T-helper 9 cell (primary cell): Measurements from ENCODE around the gene SPOCK1.

Experiments
- DNase-seq: peaks from one replicate; pipeline ENCODE4 v3.0.0-alpha.2; 2020

Gene SPOCK1

DNA sequence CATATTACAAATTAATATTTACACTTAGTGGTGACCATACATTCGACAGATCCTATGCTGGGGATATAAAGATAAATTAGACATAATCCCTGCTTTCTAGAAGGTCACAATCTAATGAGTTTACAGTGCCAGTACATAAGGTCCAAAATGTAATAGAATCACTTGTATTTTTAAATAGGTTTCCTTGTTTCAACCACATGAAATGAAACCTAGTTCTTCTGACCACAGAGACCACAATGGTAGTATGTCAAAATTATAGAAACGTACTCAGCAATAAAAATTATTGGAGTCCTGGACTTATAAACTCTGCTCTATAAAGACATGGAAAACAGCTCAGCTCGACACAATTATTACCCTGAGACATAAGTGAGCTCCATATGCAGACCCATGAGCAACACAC lies 444.3 kb downstream of the SPOCK1 start:
- no peak for DNase-seq

GRCh38 chr5:137054335-137054734 lies 444.8 kb downstream of the SPOCK1 start:
- no peak for DNase-seq

DNA sequence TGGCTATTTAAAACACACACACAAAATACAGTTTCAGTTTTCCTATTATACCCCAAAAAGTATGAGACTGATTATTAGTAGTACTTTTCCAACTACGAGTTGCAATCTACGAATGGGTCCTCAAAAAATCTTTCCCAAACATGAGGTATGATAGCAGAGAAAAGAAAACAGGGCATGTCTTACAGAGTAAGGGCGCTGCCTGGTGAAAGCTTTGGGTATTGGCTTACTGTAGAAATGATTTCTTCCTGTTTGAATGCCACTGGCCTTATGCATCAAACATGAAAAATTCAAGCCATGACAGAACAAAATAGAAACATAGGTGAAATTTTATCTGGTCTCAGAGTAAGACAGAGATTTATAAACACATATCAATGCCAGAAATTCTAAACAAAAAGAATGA lies 448.0 kb downstream of the SPOCK1 start:
- DNase-seq: no peak

GRCh38 chr5:137040641-137041340 lies 458.3 kb downstream of the SPOCK1 start:
- DNase-seq: no peak

GRCh38 chr5:137040024-137040423 lies 459.1 kb downstream of the SPOCK1 start:
- DNase-seq: no peak

DNA sequence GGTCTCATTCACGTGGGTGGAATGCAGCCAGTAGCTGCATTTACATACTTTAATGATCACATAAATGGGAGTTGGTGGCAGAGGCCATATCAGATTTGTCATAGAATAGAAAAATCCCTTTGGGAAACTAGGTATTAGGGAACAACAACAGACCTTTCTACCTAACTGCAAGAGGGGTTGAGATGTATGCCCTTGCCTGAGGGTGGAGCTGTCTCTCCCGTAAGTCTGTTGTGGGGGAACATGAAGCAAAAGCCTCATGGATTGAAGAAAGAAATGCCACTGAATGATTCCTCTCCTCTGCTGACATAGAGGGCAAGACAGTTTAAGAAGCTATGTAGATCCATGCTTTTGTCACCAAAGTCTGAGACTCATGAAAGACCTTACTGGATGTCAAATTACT lies 461.3 kb downstream of the SPOCK1 start:
- no peak for DNase-seq

- no peak for DNase-seq
Observed at GRCh38 chr5:137036640-137037039, 462.5 kb downstream of the SPOCK1 start.

DNA sequence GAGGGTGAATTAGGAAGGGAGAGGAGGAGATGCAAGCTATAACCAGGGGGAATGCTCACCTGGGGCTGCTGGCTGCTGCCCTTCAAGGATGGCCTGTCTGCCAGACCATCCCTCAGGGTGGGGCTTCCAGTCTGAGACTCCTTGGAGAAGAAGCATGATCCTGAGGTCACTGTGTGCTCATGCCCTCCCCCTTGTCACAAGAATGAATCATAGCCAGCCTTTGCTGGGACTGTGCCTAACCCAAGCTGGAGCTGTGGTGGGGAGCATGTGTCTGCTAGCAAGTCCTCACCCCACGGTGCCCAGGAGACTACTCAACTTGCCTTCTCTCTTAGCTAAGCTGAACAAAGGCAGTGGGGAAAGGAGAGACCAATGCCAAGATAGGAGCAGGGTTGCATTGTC lies 463.6 kb downstream of the SPOCK1 start:
- no peak for DNase-seq

- no peak for DNase-seq
Observed at GRCh38 chr5:137034764-137035479, 464.2 kb downstream of the SPOCK1 start.

DNA sequence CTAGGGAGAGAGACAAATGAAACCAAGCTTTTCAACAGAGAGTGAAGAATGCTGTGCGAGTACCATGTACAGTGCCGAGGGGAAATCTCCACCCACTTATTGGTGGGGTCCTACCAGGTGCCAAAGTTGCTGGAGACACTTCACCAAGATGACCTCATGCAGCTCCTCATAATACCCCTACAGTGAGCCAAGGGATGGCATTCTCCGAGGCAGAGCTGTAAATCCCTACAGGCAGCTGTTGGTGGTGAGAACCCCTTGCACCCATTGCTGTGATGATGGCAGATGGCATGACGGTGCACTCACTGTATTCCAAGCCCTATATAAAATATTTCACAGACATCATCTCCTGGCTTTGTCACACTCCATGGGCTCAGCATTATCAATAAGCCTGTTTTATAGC lies 464.9 kb downstream of the SPOCK1 start:
- no peak for DNase-seq

DNA sequence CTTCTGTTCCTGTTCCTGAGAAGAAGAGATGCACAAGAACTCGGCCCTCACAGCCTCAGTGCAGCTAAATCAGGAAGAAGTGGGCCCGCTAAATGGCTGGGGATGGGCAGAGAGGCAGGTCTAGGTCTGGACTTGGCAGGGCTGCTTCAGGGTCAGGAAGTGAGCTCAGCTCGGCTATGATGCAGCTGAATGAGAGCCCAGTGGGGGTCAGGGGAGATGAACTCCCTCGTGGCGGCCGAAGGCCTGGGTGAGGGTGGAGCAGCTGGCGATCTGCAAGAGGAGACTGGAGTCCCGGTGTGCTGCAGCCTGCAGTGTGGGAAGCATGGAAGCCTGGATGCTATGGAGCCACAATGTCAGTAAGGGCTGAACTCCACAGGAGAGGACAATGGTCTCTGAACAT lies 466.2 kb downstream of the SPOCK1 start:
- no peak for DNase-seq

DNA sequence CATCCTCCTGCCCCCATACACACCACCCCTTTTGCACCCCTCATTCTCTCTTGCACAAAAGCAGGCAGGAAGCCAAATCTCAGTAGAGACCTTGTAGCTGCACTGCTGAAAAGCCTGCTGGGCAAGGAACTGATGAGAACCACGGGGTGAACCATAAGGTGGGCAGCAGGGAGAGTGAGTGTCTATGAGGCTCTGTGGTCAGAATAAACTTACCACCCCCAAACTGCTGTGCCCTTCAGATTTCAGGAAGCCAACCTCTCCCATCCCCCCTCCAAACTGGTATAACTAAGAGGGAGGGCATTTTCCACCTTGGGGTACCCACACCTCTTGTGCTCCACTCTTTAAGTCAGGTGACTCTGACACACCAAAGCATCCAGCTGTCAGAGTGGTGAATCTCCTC lies 471.4 kb downstream of the SPOCK1 start:
- no peak for DNase-seq

DNA sequence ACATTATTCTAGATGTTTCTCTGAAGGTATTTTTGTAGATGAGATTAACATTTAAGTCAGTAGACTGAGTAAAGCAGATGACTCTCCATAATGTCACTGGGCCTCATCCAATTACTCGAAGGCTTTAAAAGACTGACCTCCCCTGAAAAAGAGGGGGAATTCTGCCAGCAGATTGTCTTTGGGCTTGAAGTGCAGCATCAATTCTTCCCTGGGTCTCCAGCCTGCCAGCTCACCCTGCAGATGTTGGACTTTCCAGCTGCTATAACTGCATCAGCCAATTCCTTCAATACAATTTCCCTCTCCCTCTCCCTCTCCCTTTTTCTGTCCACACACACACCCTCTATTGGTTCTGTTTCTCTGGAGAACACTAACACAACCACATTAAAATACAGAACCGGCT lies 472.8 kb downstream of the SPOCK1 start:
- DNase-seq: no peak

DNA sequence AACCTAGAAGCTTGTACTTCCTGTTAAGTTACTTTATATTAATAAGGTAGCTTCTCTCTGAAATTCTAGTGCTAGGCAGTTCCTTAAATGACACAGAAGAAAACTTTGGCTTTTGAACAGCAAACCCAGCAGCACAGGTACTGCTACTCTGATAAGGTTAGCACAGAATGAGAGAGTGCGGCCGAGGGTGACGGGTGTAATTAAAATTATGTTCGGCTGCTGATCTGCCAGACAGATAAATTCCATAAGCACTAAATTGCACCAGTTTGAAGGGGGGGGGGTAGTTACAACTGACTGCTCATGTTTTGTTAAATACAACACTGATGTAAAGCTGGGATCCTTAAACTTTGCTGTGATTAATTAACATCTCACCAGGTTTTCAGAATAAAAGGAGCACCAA lies 475.1 kb downstream of the SPOCK1 start:
- no peak for DNase-seq

DNA sequence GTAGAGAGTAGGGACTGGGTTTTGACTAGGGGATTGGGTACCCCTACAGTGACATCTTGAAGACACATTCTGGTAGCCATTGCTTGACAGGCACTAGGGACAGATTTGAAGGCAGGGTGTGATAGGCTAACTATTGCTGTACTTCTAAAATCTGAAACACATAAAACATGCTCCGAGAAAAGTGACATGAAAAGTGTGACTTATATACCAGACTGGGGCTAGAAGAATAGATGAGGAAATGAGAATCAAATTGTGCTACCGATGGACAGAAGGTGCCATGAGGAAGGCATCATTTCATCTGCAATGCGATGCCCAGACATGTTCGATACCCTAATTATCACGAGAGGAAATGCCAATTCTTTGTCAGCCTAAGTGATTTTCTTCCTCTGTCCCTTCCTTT lies 475.8 kb downstream of the SPOCK1 start:
- no peak for DNase-seq

DNA sequence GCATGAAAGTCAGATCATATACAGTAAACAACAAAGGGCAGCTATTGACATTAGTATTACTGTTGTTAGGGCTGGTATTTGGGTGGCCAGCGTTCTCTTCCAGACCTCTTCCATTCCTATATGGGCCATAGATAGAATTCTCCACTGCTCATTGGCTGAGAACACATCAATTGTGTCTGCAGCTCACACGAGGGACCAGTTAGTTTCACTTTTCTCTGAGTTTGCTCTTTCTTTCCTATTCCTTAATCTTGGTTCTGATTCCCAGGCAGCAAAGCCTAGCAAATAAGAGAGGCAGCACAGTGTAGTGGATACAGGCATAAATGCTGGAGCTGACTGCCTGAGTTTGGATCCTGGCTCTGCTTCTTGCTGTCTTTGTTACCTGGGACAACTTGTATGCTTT lies 476.4 kb downstream of the SPOCK1 start:
- DNase-seq: no peak

- no peak for DNase-seq
Observed at GRCh38 chr5:137022043-137022442, 477.1 kb downstream of the SPOCK1 start.

DNA sequence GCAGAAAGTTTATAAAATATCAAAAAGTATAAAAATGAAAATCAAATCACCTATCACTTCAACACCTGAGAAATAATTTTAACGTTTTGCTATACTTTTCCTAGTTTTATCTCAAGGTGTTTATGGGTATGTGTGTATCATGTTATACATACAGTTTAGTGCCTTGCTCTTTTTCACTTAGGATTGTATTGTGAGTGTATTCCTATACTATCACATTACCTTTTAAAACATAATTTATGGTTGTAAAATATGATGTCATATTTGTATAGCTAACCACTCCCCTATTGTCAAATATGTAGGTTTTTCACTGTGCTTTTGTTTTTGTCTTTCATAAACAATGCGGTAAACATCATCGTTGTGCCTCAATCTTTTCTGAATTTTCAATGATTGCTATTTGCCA lies 479.9 kb downstream of the SPOCK1 start:
- no peak for DNase-seq

GRCh38 chr5:137016783-137017324 lies 482.3 kb downstream of the SPOCK1 start:
- no peak for DNase-seq

DNA sequence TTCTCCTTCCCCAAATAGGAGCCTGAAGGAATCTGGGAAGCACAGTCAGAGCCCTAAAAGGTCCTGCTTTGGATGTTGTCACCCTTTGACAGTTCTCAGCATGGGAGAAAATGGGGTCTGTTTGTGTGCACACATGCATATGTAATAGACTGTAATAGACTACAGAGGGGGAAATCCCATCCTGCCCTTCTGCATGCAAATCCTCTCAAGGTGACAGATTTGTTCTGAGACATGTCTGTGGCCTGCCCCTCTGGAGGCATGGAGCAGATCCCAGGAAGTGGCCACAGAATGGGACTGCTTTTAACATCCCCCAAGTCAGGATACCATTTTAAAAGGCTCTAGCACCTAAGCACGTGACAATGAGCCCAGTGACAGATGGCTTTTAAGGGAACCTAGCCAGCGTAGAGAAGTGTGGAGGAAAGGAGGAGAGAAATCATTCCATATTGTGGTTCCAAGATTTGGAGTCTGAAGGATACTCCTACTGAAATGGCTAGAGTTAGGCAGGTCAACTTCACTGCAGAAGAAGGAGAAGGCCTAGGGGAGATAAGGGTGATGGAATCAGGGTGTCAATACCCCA lies 483.5 kb downstream of the SPOCK1 start:
- no peak for DNase-seq

GRCh38 chr5:137014731-137015130 lies 484.4 kb downstream of the SPOCK1 start:
- DNase-seq: no peak

GRCh38 chr5:137010226-137010625 lies 488.9 kb downstream of the SPOCK1 start:
- DNase-seq: no peak

- no peak for DNase-seq
Observed at GRCh38 chr5:137004279-137004678, 494.8 kb downstream of the SPOCK1 start.

- DNase-seq: no peak
Observed at GRCh38 chr5:137001026-137001569, 498.0 kb downstream of the SPOCK1 start.
